Omental fat pad (tissue), 4 donors: ENCODE data around the gene SHC4. TPM values are rescaled to one million over a fixed set of nuclear protein-coding genes. Genes with fewer than 3 reads are reported as not detected.

Experiments used
- ATAC-seq: fragments of 150-250 bp; one replicate; pipeline ENCODE4 v1.9.1; 2016; ENCODE audit warnings: mild to moderate bottlenecking, moderate library complexity; ENCODE audit not compliant: low FRiP score
- DNase-seq: peaks from one replicate; pipeline ENCODE4 v3.0.0-alpha.2; 2019; ENCODE audit warnings: low spot score
- total RNA-seq, 4 donors: library from RNA; depleted of rRNA; stranded (reverse); fragments of >200 nt; gene quantifications; one replicate each; pipeline ENCODE4 v1.1.0, GENCODE V29; 2016
- TF ChIP-seq, protein P1 (sequence below), 3 donors: fragments of 450-650 bp; IDR thresholded peaks; one replicate each; pipeline ENCODE4 v1.5.1; 2016 to 2017; ENCODE audit warnings: antibody characterized with exemption in 3 of 3, mild to moderate bottlenecking in 3 of 3, moderate library complexity in 2 of 3

The SHC4 gene
- total RNA-seq, 4 donors from 2014 or later, result 0.48 to 2.2 (median 1.2) TPM; not detected in 1

DNA sequence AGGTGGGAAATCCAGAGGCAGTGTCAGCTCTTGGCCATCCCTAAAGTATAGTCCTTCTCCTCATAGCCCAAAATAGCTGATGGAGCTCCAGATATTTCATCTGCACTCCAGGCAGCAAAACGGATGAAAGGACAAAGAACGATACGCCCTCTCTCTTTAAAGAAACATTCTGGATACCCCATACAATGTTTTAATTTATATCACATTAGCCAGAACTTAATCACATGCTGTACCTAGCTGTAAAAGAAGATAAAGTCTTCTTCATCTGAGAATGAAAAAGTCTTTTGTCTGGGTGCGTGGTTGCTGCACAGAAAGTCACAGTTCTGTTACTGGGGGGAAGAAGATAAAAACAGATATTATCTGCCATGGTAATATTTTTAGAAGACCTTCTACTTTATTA is 4.3 kb upstream of the SHC4 start:
- DNase-seq, result no peak
- no peak for ATAC-seq
- TF ChIP-seq, protein P1, sequence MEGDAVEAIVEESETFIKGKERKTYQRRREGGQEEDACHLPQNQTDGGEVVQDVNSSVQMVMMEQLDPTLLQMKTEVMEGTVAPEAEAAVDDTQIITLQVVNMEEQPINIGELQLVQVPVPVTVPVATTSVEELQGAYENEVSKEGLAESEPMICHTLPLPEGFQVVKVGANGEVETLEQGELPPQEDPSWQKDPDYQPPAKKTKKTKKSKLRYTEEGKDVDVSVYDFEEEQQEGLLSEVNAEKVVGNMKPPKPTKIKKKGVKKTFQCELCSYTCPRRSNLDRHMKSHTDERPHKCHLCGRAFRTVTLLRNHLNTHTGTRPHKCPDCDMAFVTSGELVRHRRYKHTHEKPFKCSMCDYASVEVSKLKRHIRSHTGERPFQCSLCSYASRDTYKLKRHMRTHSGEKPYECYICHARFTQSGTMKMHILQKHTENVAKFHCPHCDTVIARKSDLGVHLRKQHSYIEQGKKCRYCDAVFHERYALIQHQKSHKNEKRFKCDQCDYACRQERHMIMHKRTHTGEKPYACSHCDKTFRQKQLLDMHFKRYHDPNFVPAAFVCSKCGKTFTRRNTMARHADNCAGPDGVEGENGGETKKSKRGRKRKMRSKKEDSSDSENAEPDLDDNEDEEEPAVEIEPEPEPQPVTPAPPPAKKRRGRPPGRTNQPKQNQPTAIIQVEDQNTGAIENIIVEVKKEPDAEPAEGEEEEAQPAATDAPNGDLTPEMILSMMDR (IDR thresholded peaks at IDR 0.05), result no peak

DNA sequence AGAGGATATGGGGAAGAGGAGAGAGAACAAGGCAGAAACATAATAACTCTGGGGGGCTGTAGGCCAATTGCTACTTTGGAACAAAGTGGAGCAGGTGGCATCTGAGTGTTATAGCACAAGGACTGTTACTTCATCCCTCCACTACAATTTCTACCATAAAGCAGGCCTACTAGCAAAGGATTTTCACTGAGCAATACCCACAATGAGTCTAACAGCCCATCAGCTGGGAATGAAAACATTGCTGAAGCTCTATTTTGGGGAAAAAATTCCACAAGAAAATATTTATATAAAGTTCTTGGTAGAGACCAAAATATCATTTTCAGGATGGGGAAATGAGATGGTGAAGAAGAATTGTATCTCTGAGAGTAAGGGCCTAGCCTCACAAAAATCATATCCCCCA is 3.6 kb upstream of the SHC4 start:
- TF ChIP-seq, protein P1 (IDR thresholded peaks at IDR 0.05), result no peak
- no peak for DNase-seq
- ATAC-seq, result no peak

DNA sequence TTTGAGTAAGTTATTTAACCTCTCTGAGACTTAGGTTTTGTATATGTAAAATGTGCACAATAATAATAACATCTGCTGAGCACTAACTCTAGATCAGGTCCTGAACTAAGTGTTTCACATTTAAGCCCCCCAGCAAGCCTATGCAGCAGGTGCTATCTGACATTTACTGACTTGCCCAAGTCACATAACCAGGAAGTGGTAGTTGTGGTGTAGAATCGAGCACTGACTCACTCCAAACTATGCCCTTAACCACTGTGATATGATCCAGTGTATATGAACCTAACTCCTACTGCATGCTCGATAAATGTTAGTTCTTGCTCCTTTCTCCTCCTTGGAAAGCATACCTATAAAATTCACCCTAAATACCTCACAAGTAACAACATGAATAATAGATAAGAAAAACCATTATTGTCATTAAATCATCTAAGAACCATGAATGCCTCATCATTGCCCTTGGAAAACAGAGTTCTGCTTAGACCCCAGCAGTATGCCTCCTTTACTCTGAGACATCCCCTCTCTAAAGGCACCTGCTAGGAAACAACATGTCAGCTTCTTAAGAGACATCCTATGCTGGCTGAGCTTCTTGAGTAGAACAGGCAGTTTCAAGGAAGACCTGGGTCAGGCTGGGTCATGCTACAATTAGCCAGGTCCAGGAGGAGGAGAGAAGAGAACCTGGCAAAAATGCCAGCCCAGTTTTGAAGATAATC is 3.0 kb upstream of the SHC4 start:
- no peak for DNase-seq
- ATAC-seq, result no peak

DNA sequence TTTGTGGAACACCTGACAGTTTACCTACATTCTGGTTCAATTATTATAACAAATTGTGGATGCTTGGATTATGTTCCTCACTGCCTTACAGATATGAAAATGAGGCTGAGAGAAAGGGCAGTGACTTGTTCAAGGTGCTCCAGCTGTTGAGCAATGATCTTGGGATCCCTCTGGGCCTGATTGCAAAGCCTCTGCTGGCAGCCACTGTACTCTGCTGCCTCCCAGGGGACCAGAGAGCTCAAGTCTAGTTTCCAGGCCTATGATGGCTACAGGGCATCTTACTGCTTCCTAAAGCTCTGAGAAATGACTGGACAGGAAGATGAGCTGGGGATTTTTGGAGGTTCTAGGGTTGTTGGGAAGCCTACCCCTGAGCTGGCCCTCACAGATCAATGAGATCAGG is 2.3 kb upstream of the SHC4 start:
- TF ChIP-seq, protein P1 (IDR thresholded peaks at IDR 0.05), result no peak
- ATAC-seq (no peak), DNase-seq (no peak)

More for the DNA sequence above, 3.0 kb upstream of the SHC4 start:
- TF ChIP-seq, protein P1 (IDR thresholded peaks at IDR 0.05), result no peak

DNA sequence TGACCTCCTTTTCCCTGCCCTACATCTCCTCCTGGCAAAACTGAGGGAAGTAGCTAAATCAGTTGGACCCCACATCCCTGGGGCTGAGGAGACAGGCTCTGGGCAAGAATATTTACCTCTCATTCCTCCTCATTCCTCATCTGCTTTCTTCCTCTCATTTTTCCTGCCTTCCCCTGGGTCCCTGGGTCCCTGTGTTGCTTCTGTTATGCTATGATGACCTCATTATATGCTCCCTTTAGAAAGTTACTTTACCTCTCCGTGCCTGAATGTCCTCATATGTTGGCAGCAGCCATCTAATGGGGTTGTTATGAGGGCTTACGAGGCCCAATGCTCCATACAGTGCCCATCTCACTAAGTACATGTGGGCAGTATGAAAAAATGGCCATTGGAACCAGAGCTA is 1.2 kb upstream of the SHC4 start:
- TF ChIP-seq, protein P1 (IDR thresholded peaks at IDR 0.05), result no peak
- DNase-seq (no peak), ATAC-seq (no peak)

DNA sequence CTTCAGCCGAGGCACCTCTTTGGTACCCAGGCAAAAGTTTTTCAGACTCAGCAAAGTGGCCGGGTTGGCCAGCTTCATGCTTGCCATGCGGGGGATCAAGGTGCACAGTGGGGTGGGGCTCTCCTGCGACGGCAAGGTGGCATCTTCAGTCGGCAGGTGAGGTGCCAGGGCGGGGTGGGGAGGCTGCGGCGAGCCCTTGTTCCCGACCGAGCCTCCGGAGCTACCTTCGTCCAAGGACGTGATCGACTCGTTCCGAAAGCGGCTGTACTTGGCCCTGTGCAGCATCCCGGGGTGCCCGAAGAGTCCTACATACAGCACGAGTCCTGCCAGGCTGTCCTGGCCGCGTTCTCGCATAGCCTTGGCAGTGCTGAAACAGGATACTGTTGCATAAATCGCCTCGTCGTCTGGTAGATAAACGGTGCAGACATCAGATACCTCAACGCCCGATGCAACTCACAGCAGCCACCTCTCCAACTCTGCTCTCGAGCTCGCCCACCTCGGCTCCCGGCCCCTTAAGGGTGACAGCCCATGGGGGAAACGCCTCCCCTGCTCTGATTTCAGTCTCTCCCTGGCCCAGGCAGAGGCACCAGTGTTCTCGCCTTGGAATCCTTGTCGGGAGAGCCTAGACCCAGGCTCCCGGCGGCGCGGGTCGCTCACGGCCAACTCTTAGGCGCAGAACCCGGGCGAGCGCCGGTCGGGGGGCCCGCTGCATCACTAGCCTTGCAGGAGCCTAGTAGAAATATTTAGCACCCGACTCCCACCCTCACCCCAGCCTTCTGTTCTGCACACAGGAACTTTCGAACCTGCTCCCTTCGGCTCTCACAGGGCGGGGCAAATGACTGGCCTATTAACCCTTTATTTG is 826 bp downstream of the SHC4 start:
- DNase-seq (no peak), ATAC-seq (peak; percentile 61)
- TF ChIP-seq, protein P1 (IDR thresholded peaks at IDR 0.05), result no peak
